ENCODE data around the gene DHDH. TPM values are rescaled to one million over a fixed set of nuclear protein-coding genes. Genes with fewer than 3 reads are reported as not detected.

Gene DHDH
- total and polyA plus RNA-seq, 2 of the 13 experiments (the other 11 are each of a cell fraction or from before 2014, with no cell fraction given), result 0.13 to 0.91 TPM

DNA sequence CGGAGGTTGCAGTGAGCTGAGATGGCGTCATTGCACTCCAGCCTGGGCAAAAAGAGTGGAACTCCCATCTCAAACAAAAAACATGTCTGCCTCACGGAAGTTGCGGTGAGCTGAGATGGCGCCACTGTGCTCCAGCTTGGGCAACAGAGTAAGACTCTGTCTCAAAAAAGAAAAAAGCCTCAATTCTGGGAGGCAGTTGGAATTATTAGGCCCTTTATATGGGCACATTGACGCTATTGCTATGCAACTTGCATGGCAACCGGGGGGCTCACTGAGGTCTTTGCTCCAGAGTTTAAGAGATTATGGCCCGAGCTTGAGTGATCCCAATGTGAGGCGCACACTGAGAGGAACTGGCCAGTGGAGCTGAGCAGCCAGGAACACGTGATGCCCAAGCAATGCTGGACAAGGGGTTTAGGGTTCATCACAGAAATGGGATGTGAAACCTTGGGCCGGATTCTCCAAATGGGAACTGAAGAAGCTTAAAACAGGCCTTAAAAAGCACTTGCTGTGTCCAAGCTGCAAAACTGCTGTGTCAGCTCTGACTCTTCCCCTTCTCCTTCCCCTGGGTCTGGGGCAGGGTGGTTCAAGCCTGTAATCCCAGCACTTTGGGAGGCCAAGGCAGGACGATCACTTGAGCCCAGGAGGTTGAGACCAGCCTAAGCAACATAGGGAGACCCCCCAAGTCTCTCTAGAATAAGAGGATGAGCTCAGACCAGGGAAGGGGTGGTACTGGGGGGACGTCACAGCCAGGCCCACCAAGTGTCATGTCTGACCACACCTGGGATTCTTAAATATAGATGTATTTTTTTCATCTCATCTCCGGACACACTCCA is 34.1 kb downstream of the DHDH start (continued):
- TF ChIP-seq CHD4 (IDR thresholded peaks at IDR 0.05; ENCODE audit: borderline replicate concordance, low read length) (0 out of 2 replicates have a peak, but pooled peaks have one; percentile 47), GLI4 (CRISPR knock-in tag; IDR thresholded peaks at IDR 0.05; ENCODE audit: borderline replicate concordance) (no peak; the same call in 1 of the 2 replicates), ZNF17 (CRISPR knock-in tag; IDR thresholded peaks at IDR 0.05) (no peak), NR1H2 (CRISPR knock-in tag; IDR thresholded peaks at IDR 0.05; ENCODE audit: borderline replicate concordance, low read depth) (no peak), ZNF670 (CRISPR knock-in tag; IDR thresholded peaks at IDR 0.05; ENCODE audit: borderline replicate concordance) (no peak), HNRNPL (IDR thresholded peaks at IDR 0.05; ENCODE audit: low read depth, low read length) (peak; percentile 61), ZNF501 (CRISPR knock-in tag; IDR thresholded peaks at IDR 0.05) (no peak), ASH2L (IDR thresholded peaks at IDR 0.05; ENCODE audit: insufficient read length, low read depth, low read length) (no peak), ZNF749 (CRISPR knock-in tag; IDR thresholded peaks at IDR 0.05; ENCODE audit: borderline replicate concordance) (peak; percentile 92), ZKSCAN8 (CRISPR knock-in tag; IDR thresholded peaks at IDR 0.05; ENCODE audit: borderline replicate concordance) (no peak; the same call in 1 of the 2 replicates), HOXA5 (CRISPR knock-in tag; IDR thresholded peaks at IDR 0.05) (peak; percentile 66), CHD2 (IDR thresholded peaks at IDR 0.05; ENCODE audit: low read depth, low read length) (no peak), ELF4 (CRISPR knock-in tag; IDR thresholded peaks at IDR 0.05; ENCODE audit: borderline replicate concordance) (no peak), JARID2 (CRISPR knock-in tag; IDR thresholded peaks at IDR 0.05; ENCODE audit: insufficient replicate concordance) (no peak), ZSCAN21 (CRISPR knock-in tag; IDR thresholded peaks at IDR 0.05; ENCODE audit: borderline replicate concordance) (no peak)
- TF ChIP-seq, protein P1, sequence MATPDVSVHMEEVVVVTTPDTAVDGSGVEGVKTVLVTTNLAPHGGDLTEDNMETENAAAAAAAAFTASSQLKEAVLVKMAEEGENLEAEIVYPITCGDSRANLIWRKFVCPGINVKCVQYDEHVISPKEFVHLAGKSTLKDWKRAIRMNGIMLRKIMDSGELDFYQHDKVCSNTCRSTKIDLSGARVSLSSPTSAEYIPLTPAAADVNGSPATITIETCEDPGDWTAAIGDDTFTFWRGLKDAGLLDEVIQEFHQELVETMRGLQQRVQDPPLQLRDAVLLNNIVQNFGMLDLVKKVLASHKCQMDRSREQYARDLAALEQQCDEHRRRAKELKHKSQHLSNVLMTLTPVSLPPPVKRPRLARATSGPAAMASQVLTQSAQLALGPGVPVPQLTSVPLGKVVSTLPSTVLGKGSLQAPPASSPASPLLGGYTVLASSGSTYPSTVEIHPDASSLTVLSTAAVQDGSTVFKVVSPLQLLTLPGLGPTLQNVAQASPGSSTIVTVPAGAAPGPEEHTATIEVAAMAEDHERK (CRISPR knock-in tag; IDR thresholded peaks at IDR 0.05; ENCODE audit: low read depth), result no peak
- TF ChIP-seq, protein P2, sequence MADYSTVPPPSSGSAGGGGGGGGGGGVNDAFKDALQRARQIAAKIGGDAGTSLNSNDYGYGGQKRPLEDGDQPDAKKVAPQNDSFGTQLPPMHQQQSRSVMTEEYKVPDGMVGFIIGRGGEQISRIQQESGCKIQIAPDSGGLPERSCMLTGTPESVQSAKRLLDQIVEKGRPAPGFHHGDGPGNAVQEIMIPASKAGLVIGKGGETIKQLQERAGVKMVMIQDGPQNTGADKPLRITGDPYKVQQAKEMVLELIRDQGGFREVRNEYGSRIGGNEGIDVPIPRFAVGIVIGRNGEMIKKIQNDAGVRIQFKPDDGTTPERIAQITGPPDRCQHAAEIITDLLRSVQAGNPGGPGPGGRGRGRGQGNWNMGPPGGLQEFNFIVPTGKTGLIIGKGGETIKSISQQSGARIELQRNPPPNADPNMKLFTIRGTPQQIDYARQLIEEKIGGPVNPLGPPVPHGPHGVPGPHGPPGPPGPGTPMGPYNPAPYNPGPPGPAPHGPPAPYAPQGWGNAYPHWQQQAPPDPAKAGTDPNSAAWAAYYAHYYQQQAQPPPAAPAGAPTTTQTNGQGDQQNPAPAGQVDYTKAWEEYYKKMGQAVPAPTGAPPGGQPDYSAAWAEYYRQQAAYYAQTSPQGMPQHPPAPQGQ (CRISPR knock-in tag; IDR thresholded peaks at IDR 0.05; ENCODE audit: borderline replicate concordance), result 0 out of 2 replicates have a peak, but pooled peaks have one; percentile 32
- TF ChIP-seq, protein P3, sequence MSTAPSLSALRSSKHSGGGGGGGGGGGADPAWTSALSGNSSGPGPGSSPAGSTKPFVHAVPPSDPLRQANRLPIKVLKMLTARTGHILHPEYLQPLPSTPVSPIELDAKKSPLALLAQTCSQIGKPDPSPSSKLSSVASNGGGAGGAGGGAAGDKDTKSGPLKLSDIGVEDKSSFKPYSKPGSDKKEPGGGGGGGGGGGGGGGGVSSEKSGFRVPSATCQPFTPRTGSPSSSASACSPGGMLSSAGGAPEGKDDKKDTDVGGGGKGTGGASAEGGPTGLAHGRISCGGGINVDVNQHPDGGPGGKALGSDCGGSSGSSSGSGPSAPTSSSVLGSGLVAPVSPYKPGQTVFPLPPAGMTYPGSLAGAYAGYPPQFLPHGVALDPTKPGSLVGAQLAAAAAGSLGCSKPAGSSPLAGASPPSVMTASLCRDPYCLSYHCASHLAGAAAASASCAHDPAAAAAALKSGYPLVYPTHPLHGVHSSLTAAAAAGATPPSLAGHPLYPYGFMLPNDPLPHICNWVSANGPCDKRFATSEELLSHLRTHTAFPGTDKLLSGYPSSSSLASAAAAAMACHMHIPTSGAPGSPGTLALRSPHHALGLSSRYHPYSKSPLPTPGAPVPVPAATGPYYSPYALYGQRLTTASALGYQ (CRISPR knock-in tag; IDR thresholded peaks at IDR 0.05), result peak; percentile 69; the same call in 1 of the 2 replicates
- TF ChIP-seq, protein P4, sequence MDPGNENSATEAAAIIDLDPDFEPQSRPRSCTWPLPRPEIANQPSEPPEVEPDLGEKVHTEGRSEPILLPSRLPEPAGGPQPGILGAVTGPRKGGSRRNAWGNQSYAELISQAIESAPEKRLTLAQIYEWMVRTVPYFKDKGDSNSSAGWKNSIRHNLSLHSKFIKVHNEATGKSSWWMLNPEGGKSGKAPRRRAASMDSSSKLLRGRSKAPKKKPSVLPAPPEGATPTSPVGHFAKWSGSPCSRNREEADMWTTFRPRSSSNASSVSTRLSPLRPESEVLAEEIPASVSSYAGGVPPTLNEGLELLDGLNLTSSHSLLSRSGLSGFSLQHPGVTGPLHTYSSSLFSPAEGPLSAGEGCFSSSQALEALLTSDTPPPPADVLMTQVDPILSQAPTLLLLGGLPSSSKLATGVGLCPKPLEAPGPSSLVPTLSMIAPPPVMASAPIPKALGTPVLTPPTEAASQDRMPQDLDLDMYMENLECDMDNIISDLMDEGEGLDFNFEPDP (CRISPR knock-in tag; conservative IDR thresholded peaks at IDR 0.05), result no peak
- TF ChIP-seq, protein P5, sequence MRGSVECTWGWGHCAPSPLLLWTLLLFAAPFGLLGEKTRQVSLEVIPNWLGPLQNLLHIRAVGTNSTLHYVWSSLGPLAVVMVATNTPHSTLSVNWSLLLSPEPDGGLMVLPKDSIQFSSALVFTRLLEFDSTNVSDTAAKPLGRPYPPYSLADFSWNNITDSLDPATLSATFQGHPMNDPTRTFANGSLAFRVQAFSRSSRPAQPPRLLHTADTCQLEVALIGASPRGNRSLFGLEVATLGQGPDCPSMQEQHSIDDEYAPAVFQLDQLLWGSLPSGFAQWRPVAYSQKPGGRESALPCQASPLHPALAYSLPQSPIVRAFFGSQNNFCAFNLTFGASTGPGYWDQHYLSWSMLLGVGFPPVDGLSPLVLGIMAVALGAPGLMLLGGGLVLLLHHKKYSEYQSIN (CRISPR knock-in tag; IDR thresholded peaks at IDR 0.05; ENCODE audit: borderline replicate concordance), result no peak
